Sigmoid colon (tissue), 7 donors: Measurements from ENCODE around the gene PLCB1. TPM values are rescaled to one million over a fixed set of nuclear protein-coding genes. Genes with fewer than 3 reads are reported as not detected.

ENCODE experiments used
- DNase-seq: peaks from one replicate; pipeline ENCODE4 v3.0.0-alpha.2; 2019
- H3K27ac ChIP-seq, 4 donors: fragments of 200-600 bp; sonication (generic); one replicate each; pipeline ENCODE4 v1.5.1; 2016 to 2019; ENCODE audit warnings: mild to moderate bottlenecking in 1 of 4
- H3K27me3 ChIP-seq, 3 donors: fragments of 200-600 bp; sonication (generic); one replicate each; pipeline ENCODE4 v1.5.1; 2019; ENCODE audit warnings: mild to moderate bottlenecking in 1 of 3
- H3K36me3 ChIP-seq, 4 donors: fragments of 200-600 bp; sonication (generic); one replicate each; pipeline ENCODE4 v1.5.1; 2016 to 2019
- H3K4me1 ChIP-seq, 4 donors: fragments of 200-600 bp; sonication (generic); one replicate each; pipeline ENCODE4 v1.5.1; 2017 to 2019
- H3K4me3 ChIP-seq, 4 donors: fragments of 200-600 bp; sonication (generic); one replicate each; pipeline ENCODE4 v1.5.1; 2017 to 2019; ENCODE audit warnings: mild to moderate bottlenecking in 2 of 4, moderate library complexity in 1 of 4
- H3K9me3 ChIP-seq, 4 donors: fragments of 200-600 bp in 3 of 4; sonication (generic) in 3 of 4; one replicate each; pipeline versions ENCODE4 v1.5.1 to v1.6.1; 2013 to 2019
- EP300 ChIP-seq, 4 donors: sonication (generic); formaldehyde crosslinking; IDR thresholded peaks; one replicate each; pipeline ENCODE4 v1.6.1; 2017; ENCODE audit warnings: antibody characterized with exemption in 4 of 4
- POLR2A ChIP-seq, 2 donors: fragments of 450-650 bp; IDR thresholded peaks; one replicate each; pipeline ENCODE4 v1.6.1; 2016; ENCODE audit warnings: antibody characterized with exemption in 2 of 2, mild to moderate bottlenecking in 2 of 2, moderate library complexity in 2 of 2
- POLR2AphosphoS5 ChIP-seq, 4 donors: sonication (generic); formaldehyde crosslinking; IDR thresholded peaks; one replicate each; pipeline ENCODE4 v1.6.1; 2017; ENCODE audit warnings: antibody characterized with exemption in 4 of 4
- WGBS, 2 donors: extraction: QIAGEN DNeasy Blood & Tissue Kit; methylation state at CpG; one replicate each; pipeline ENCODE4 v1.1.7; 2013; 5-methylcytosine and 5-hydroxymethylcytosine counted together
- intact Hi-C: fragments of 100-400 bp; cut with DNase I; formaldehyde crosslinking; loops from one replicate; pipeline ENCODE4 v1.15.1; 2023
- polyA plus RNA-seq, 3 donors: library from polyadenylated mRNA; stranded (reverse); fragments of 200-250 nt; gene quantifications; one replicate each; pipeline ENCODE4 v1.2.3, GENCODE V29; 2013
- total RNA-seq, 4 donors: library from RNA; depleted of rRNA; stranded (reverse); fragments of >200 nt; gene quantifications; one replicate each; pipeline ENCODE4 v1.1.0, GENCODE V29; 2016
- TF ChIP-seq, protein P1 (sequence below), 4 experiments: fragments of 450-650 bp in 3 of 4; fragments of 200-600 bp in 1 of 4; IDR thresholded peaks; one replicate each; pipeline ENCODE4 v1.5.1; 2016 to 2019; ENCODE audit warnings: antibody characterized with exemption in 4 of 4, mild to moderate bottlenecking in 3 of 4, moderate library complexity in 2 of 4
- donor health status: healthy with polysubstance abuse.
- donor health status: Bipolar disorder and iron deficiency.
- donor health status: healthy.

The PLCB1 gene
- total and polyA plus RNA-seq, 7 donors = 0.92 to 117 (median 86.7) TPM

DNA sequence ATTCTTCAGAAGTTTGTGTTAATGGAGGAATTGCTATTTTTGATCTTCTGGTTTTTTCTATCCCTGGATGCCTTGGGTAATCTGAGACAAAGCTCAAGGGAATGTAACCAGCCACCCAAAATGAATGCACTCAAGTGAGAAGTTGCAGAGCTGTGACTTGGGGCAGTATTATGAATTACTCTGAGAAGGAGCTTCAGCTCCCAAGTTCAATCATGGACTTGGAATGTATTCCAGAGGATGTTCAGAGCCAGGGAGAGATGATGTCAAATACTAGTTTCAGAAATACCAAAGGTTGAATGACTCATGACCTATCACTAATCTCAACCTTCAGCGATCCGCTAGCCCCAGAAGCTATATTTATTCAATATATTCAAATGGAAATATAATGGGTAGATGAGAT, 561.6 kb downstream of the PLCB1 start:
- no peak for TF ChIP-seq POLR2A (IDR thresholded peaks at IDR 0.05)
- Histone ChIP-seq H3K27ac (no peak overlapping the region), H3K4me3 (no peak overlapping the region), H3K27me3 (no peaks in the 10 kb centered on the region), H3K9me3 (peaks cover 0 to 5% (median 1%) of the 10 kb centered on the region in 4 donors), H3K36me3 (peaks cover 0 to 8% (median under 1%) of the 10 kb centered on the region in 4 donors), H3K4me1 (peaks cover 0 to 9% (median 0%) of the 10 kb centered on the region in 4 donors)
- no peak for DNase-seq
- intact Hi-C loops = no loop called here
- WGBS, 2 donors = 90 to 96% methylated on average over 2 of the region's 2 CpGs

DNA sequence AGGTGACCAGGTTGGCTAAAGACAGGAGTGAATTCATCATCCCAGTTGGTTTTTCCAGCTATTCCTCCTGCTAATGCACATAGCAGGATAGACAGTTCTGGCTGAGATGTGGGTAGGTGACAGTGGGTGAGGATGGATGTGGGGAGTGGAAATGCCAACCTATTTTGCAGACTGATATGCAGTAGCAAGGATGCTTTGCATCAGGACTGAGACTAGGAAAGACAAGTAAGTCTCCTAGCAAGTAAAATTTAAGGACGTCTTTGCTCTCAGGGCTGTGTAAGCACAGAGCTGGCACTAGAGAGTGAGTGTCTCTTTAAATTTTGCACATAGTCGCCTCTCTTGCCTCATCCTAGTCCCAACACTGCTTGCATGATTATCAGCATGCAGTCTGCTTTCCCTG, 568.7 kb downstream of the PLCB1 start:
- Histone ChIP-seq H3K27ac (no peak overlapping the region), H3K4me1 (no peaks in the 10 kb centered on the region), H3K36me3 (peaks cover 0 to 20% (median 1%) of the 10 kb centered on the region in 4 donors), H3K4me3 (no peak overlapping the region), H3K27me3 (no peaks in the 10 kb centered on the region), H3K9me3 (no peaks in the 10 kb centered on the region)
- no peak for TF ChIP-seq EP300 (IDR thresholded peaks at IDR 0.05)
- no peak for TF ChIP-seq POLR2AphosphoS5 (IDR thresholded peaks at IDR 0.05)
- TF ChIP-seq POLR2A (IDR thresholded peaks at IDR 0.05) = no peak
- TF ChIP-seq, protein P1, sequence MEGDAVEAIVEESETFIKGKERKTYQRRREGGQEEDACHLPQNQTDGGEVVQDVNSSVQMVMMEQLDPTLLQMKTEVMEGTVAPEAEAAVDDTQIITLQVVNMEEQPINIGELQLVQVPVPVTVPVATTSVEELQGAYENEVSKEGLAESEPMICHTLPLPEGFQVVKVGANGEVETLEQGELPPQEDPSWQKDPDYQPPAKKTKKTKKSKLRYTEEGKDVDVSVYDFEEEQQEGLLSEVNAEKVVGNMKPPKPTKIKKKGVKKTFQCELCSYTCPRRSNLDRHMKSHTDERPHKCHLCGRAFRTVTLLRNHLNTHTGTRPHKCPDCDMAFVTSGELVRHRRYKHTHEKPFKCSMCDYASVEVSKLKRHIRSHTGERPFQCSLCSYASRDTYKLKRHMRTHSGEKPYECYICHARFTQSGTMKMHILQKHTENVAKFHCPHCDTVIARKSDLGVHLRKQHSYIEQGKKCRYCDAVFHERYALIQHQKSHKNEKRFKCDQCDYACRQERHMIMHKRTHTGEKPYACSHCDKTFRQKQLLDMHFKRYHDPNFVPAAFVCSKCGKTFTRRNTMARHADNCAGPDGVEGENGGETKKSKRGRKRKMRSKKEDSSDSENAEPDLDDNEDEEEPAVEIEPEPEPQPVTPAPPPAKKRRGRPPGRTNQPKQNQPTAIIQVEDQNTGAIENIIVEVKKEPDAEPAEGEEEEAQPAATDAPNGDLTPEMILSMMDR (IDR thresholded peaks at IDR 0.05) = no peak
- intact Hi-C loops = no loop called here
- WGBS, 2 donors = 69 to 83% methylated on average over 2 of the region's 2 CpGs
- DNase-seq = no peak

DNA sequence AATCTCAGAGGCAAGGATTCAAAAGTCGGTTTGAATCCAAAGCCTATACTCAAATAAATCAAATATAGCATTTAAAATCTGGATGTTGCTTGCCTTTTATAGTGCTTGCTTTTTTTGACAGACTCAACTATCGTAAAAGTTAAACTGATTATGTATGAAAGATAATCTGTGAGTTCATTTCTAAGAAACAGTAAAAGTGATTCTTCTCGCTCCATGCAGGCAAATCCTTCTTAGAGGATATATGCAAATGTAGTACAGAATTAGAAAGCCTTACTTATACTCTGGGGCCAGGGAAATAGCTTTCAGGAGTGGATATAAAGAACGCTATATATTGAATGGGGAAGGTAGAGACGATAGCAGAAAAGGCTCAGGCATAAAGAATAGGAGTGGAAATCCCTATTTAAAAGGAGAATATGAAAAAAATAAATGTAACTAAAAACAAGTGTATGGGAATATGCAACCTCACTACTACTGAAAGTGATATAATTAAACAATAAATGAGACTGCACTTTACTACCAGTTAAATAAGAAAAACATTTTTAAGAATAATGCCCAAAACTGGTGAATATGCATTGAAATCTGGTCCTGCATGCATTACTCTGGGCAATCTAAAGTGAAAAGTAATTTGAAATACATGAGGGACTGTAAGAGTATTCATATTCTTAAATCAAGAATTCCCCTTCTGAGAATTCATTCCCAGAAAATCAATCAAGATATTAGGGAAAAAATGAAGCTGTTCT, 575.1 kb downstream of the PLCB1 start:
- no peak for TF ChIP-seq POLR2A (IDR thresholded peaks at IDR 0.05)
- Histone ChIP-seq H3K36me3 (peaks cover 0 to 34% (median 0%) of the 10 kb centered on the region in 4 donors), H3K27me3 (no peaks in the 10 kb centered on the region), H3K4me3 (no peak overlapping the region), H3K9me3 (no peaks in the 10 kb centered on the region), H3K27ac (no peak overlapping the region), H3K4me1 (no peaks in the 10 kb centered on the region)
- 71 to 84% methylated on average over 5 of the region's 5 CpGs for WGBS, 2 donors
- intact Hi-C loops = no loop called here
- no peak for DNase-seq

DNA sequence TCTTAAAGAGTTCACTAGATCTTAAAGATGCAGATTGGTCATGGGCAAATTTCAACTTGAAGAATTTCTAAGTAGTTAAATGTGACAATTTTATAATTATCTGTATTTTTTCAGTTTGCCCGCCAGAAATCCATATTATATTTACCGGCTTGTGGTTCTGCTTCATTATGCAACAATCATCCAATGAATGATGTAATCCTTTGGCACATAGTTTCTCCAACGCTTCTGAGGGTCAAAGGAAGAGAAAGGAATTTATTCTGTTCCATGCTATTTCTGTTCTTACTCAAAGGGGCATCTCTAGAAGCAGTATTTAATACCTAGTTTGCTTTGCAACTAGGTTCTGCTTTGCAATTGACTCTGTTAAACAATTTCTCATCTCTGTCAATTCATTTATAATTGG, 577.6 kb downstream of the PLCB1 start:
- H3K4me3 ChIP-seq = no peak overlapping the region
- no peak for DNase-seq
- H3K9me3 ChIP-seq = no peaks in the 10 kb centered on the region
- H3K27me3 ChIP-seq = no peaks in the 10 kb centered on the region
- intact Hi-C loops = no loop called here
- TF ChIP-seq, protein P1 (IDR thresholded peaks at IDR 0.05) = no peak
- no peak for TF ChIP-seq POLR2AphosphoS5 (IDR thresholded peaks at IDR 0.05)
- no peak for TF ChIP-seq POLR2A (IDR thresholded peaks at IDR 0.05)
- TF ChIP-seq EP300 (IDR thresholded peaks at IDR 0.05) = no peak
- no peak overlapping the region for H3K27ac ChIP-seq
- peaks cover 0 to 38% (median 0%) of the 10 kb centered on the region in 4 donors for H3K36me3 ChIP-seq
- 73 to 77% methylated on average over 3 of the region's 3 CpGs for WGBS, 2 donors
- no peaks in the 10 kb centered on the region for H3K4me1 ChIP-seq

DNA sequence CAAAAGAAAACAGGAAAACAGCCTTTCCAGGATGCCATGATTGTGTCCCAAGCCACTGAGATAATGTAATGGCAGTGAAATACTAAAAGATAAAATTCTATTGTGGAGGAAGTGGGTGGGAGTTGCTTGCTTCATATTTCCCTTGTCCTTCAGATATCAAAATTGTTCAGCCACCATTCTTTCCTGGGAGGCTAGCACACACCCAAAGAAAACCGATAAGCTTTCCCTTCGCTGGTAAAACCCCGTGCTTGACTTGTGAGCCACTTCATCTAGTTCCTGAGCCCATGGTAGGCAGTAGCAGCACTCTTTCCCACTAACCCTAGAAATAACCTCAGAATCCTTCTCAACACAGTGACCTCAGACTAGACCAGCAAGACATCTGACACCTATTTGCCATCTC, 579.4 kb downstream of the PLCB1 start:
- Histone ChIP-seq H3K4me3 (no peak overlapping the region), H3K27ac (no peak overlapping the region), H3K27me3 (no peaks in the 10 kb centered on the region), H3K4me1 (no peaks in the 10 kb centered on the region), H3K36me3 (peaks cover 0 to 39% (median 0%) of the 10 kb centered on the region in 4 donors), H3K9me3 (no peaks in the 10 kb centered on the region)
- intact Hi-C loops = no loop called here
- WGBS, 2 donors = 90 to 91% methylated on average over 3 of the region's 3 CpGs
- TF ChIP-seq POLR2AphosphoS5 (IDR thresholded peaks at IDR 0.05) (no peak), EP300 (IDR thresholded peaks at IDR 0.05) (no peak), POLR2A (IDR thresholded peaks at IDR 0.05) (no peak)
- TF ChIP-seq, protein P1 (IDR thresholded peaks at IDR 0.05) = no peak
- DNase-seq = no peak
